Adrenal gland (tissue), 5 donors: ENCODE data around the gene UCN3.

Experiments used
- POLR2A ChIP-seq, 2 donors: fragments of 450-650 bp; IDR thresholded peaks; one replicate each; pipeline ENCODE4 v1.6.1; 2017; ENCODE audit warnings: antibody characterized with exemption in 2 of 2, mild to moderate bottlenecking in 2 of 2, moderate library complexity in 1 of 2
- TF ChIP-seq, protein P1 (sequence below), 6 experiments: fragments of 450-650 bp in 4 of 6; fragments of 200-600 bp in 2 of 6; sonication (generic) in 1 of 6; IDR thresholded peaks; 1 replicate in 5 of 6; 2 replicates in 1 of 6; pipeline versions ENCODE4 v1.5.1 to v1.8.0; 2016 to 2021; ENCODE audit warnings: antibody characterized with exemption in 6 of 6, mild to moderate bottlenecking in 2 of 6, moderate library complexity in 1 of 6
- donor health status: DM: no; HTN: no; CAD: no.

DNA sequence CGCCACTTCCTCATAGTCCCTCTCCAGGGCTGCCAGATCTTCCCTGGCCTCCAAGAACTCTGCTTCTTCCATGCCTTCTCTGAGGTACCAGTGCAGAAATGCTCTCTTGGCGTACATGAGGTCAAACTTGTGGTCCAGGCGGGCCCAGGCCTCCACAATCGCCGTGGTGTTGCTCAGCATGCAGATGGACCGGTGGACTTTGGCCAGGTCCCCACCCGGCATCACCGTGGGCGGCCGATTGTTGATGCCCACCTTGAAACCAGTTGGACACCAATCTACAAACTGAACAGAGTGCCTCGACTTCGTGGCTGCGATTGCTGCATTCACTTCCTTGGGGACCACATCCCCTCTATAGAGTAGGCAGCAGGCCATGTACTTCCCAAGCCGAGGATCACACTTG lies 28.8 kb downstream of the UCN3 start:
- TF ChIP-seq, protein P1, sequence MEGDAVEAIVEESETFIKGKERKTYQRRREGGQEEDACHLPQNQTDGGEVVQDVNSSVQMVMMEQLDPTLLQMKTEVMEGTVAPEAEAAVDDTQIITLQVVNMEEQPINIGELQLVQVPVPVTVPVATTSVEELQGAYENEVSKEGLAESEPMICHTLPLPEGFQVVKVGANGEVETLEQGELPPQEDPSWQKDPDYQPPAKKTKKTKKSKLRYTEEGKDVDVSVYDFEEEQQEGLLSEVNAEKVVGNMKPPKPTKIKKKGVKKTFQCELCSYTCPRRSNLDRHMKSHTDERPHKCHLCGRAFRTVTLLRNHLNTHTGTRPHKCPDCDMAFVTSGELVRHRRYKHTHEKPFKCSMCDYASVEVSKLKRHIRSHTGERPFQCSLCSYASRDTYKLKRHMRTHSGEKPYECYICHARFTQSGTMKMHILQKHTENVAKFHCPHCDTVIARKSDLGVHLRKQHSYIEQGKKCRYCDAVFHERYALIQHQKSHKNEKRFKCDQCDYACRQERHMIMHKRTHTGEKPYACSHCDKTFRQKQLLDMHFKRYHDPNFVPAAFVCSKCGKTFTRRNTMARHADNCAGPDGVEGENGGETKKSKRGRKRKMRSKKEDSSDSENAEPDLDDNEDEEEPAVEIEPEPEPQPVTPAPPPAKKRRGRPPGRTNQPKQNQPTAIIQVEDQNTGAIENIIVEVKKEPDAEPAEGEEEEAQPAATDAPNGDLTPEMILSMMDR (IDR thresholded peaks at IDR 0.05): no peak
- no peak for TF ChIP-seq POLR2A (IDR thresholded peaks at IDR 0.05)
